Activated naive CD4-positive, alpha-beta T cell (primary cell): ENCODE measurements around the gene PGA5.

Experiments used
- DNase-seq, 4 experiments: peaks; one replicate each; lab custom pipeline; 2025; lab: John Stamatoyannopoulos, UW

The PGA5 gene

DNA sequence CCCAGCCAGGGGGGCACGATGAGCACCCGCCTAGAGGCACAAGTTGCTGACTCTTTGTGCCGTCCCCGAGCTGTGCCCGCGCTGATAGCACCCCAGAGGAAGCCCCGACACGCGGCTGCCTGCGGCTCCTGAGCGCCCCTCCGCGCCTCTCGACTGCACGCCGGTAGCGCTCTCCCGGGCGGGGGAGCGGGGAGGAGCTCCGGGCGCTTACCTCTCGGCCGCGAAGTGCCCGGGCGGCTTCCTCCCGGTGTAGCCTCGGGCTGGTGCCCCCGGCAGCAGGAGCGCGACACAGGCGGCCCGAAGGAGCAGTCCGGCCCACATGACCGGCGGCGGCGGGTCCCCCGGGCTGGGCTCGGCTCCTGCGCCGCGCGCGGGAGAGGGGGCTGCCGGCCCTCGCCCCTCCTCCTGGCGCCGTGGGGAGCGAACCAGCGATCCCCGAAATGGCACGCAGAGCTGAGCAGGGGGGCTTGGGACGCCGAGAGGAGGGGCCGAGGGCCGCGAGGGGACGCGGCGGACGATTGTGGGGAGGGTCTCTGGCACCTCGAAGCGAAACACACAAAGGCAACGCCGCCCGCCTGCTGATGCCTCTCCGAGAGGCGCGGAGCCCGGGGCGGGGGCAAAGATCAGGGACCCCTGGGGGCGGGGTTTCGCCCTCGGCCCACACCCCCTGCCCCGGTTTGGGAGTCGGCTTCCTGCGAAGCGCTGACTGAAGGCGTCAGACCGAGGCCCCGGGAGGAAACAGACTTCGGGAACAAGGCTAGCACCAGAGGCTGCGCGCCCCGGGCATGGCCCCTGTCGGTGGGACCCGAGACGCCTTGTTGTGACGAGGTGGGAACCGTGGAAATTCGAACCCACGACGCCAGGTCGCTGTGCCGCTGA is 54.0 kb downstream of the PGA5 start, which contains the start of gene VWCE:
VWCE (minus strand) TSS at position 600 of the 879 bp plus-strand sequence; CDS start at position 321, 279 bp downstream.
- peak; percentile 34 to 64 (median 40) for DNase-seq

DNA sequence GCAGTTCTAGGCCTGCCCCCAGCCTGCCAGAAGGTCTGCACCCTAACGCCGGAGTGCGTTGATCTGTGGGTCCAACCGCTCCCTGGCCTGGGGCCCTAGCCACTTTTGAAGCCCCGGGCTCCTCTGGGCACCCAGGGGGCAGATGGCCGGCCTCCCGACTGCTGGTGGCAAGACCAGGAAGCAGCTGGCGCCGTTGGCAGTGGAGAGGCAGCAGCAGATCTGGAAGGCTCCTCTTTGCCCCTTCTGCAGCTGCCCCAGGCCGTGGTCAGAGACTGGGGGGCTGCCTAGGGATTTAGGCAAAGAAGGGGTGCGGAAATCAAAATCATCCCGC is 54.6 kb downstream of the PGA5 start:
- no peak for DNase-seq

DNA sequence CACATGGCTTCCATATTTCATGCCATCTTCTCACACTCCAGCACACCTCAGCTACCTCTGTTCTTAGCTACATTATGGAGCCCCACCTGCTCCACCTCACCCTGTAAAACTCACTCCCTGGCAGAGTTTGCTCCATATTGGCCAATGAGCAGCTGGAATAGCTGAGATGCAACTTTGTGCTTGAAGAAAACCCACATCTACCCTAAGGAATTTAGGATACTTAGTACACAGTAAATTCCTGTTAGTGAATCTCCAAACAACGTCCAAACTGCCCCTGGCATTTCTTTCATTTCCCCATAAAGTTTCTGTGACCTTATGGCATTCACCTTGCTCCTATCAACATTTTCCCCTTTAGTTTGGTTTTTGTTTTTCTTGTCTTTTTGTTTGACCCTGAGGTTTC is 56.4 kb downstream of the PGA5 start:
- DNase-seq: no peak

DNA sequence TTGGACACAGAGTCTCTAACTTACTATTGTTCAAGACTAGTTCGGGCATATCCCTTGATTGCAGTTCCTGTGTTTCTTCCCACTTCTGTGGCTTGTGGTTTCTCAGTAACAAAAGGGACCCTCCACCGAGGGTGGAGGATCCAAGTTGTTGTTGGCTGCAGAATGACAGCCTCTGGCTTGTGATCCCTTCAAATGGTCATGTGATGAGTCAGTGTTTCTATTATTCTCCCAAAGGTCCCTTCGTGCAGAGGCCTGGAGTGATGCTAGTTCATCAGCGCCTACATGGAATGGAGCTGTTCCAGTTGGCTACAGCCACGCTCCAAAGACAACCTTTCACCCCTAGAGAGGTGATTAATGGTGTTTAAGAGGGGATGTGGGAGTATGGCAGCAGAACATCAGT is 56.8 kb downstream of the PGA5 start:
- no peak for DNase-seq

DNA sequence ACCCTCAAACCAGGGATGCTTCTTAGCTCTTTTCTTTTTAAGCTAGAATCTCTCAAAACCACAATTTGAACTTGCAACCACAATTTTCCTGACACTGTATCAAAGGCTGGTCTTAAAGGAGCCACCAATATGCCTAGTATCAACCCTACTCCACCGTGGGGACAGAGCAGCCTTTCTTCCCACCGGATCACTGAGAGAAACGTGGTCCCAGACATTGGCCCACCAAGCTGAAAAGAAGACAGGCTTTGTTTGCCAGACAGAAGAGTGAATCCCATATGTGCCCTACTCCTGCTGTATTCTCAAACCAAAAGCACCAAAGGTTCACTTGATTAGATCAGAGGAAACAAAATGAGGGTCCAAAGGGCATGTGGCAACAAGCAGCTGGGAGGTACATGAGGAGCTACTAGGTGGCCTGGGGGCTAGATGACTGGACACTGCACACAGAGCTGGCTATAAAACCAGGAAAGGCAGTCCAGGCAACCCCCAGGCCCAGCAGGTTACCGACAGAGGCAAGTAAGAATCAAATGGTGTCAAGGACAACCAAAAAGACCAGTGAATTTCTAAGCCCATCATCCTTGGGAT is 57.8 kb downstream of the PGA5 start:
- DNase-seq: no peak
